Activated gamma-delta T cell treated with anti-CD3 and anti-CD28 coated beads, Interleukin-2, amount 50 U/mL, for 16 hours (primary cell): ENCODE measurements around the gene BRAT1.

ENCODE experiments used
- DNase-seq: peaks from one replicate; pipeline ENCODE4 v3.0.0-alpha.2; 2020; ENCODE audit warnings: low read depth

Gene BRAT1

DNA sequence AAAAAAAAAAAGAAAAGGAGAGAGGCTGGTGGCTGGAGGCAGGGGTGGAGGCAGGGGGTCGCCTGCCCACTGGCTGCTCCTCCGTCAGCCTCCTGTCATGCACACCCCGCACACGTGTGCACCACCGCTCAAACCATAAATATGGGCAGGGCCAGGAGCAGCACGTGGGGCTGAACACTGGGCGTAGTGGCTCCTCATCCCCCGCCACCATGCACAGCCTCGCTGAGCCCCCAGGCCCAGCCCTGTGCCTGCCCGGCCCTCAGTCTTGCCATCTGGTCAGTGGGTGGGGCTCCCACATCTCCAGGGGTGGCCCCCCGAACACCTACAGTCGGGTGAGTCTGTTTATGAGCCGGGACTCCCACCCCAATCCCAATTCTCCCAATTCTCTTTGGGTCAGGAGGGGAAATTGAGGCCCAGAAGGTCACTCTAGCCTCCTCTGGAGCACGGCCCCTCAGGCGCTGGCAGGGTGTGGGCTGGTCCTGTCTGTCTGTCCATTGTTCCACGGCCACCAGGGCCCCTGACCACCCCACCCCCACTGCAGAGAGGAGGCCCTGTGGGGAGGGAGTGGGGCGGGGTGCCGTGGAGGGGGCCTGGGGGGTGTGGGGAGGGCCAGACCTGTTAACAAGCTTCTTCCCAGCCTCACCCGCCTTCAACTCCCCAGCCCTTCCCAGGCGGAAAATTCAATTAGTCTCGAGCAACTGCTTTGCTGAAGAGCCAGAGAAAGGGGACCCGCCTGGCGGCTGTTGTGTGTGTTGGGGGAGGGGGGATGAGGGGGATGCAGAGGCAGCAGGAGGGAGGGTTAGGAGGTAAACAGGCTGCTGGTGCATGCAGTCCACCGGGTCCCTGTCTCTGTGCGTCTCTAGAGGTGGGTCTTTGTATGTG lies 59.7 kb downstream of the BRAT1 start:
- DNase-seq: no peak

GRCh38 chr7:2494191-2495130 lies 60.9 kb downstream of the BRAT1 start:
- DNase-seq: no peak

GRCh38 chr7:2493205-2494164 lies 61.8 kb downstream of the BRAT1 start:
- no peak for DNase-seq

GRCh38 chr7:2492038-2492437 lies 63.3 kb downstream of the BRAT1 start:
- no peak for DNase-seq

- DNase-seq: no peak
Observed at GRCh38 chr7:2490181-2490651, 65.1 kb downstream of the BRAT1 start.

- DNase-seq: no peak
Observed at GRCh38 chr7:2488681-2489080, 66.6 kb downstream of the BRAT1 start.

DNA sequence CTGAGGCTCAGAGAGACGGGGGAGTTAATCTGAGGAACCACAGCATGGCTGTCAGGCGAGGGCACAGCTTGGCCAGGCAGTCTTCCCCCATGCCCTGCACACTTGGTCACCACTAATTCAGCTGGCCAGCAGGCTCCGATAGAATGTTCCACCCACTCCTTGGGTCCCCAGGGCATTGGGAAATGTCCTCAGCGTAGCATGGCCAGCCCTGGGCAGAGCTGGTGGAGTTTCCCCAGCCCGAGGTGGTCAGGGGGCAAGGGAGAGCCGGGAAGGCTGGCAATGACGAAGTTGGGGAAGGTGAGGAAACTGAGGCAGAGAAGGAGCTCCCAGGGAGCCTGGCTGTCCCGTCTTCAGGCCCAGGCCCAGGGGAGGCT lies 67.1 kb downstream of the BRAT1 start:
- DNase-seq: no peak
